Fibroblast of upper back skin (primary cell): ENCODE measurements around the gene TMEM203.
"Not testable (repeated sequence)": the region's sequence is repeated elsewhere in the genome, so short reads cannot be mapped to it uniquely, and the experiment has no call there.

Experiments
- DNase-seq: peaks from one replicate; pipeline ENCODE4 v3.0.0-alpha.2; 2013

Gene TMEM203

GRCh38 chr9:137205126-137206069, at the start of gene TMEM203, which contains the start of gene NDOR1:
Gene TMEM203 (minus strand): TSS chr9:137205648. CDS start chr9:137205414, 234 bp downstream.
Gene NDOR1 (plus strand): TSS chr9:137205700. CDS start chr9:137205778, 78 bp downstream.
- DNase-seq, result peak; percentile 81

GRCh38 chr9:137254624-137255447, 49.4 kb upstream of the TMEM203 start, which contains the start of gene NELFB:
Gene NELFB (plus strand): TSS chr9:137255327.
- peak; percentile 85 for DNase-seq

GRCh38 chr9:137253717-137254623, 48.5 kb upstream of the TMEM203 start:
- no peak for DNase-seq

GRCh38 chr9:137252555-137253506, 47.4 kb upstream of the TMEM203 start:
- DNase-seq, result no peak

GRCh38 chr9:137251490-137252268, 46.2 kb upstream of the TMEM203 start:
- DNase-seq, result no peak

GRCh38 chr9:137251194-137251461, 45.7 kb upstream of the TMEM203 start, which contains the start of gene STPG3:
Gene STPG3 (plus strand): TSS chr9:137251286. CDS start chr9:137251287, 1 bp downstream.
- DNase-seq, result no peak

GRCh38 chr9:137250329-137251193, 45.1 kb upstream of the TMEM203 start:
- no peak for DNase-seq

- DNase-seq, result no peak
These were observed 42.4 kb upstream of the TMEM203 start for GRCh38 chr9:137247916-137248175.

- DNase-seq, result no peak
These were observed 41.9 kb upstream of the TMEM203 start for GRCh38 chr9:137247135-137247915.

GRCh38 chr9:137245450-137246421, 40.3 kb upstream of the TMEM203 start:
- no peak for DNase-seq

- no peak for DNase-seq
These were observed 39.3 kb upstream of the TMEM203 start for GRCh38 chr9:137244486-137245449.

GRCh38 chr9:137243626-137244485, 38.4 kb upstream of the TMEM203 start:
- DNase-seq, result no peak

- DNase-seq, result not testable (repeated sequence)
These were observed 37.8 kb upstream of the TMEM203 start for GRCh38 chr9:137243266-137243625.

GRCh38 chr9:137242269-137243203, 37.1 kb upstream of the TMEM203 start:
- no peak for DNase-seq
